ENCODE results near the gene PODXL. TPM values are rescaled to one million over a fixed set of nuclear protein-coding genes. Genes with fewer than 3 reads are reported as not detected.

The PODXL gene
- total RNA-seq, 1 experiment from 2014 or later, result 727 TPM

- Mint-ChIP-seq H3K36me3 (ENCODE audit: insufficient read depth in 1 of 3, low read depth in 3 of 3) (peaks cover 57 to 86% (median 85%) of the 10 kb centered on the region in 3 experiments; a peak in 6 of 7 replicates), H3K27ac (peak overlapping the region in 1 of 3 experiments; percentile 74; a peak in 1 of 7 replicates)
Measured at GRCh38 chr7:131536361-131536849, 20.0 kb downstream of the PODXL start.

More at GRCh38 chr7:131536361-131536849, 20.0 kb downstream of the PODXL start:
- no peak overlapping the region for H2BK12ac ChIP-seq (ENCODE audit: insufficient read length, low read depth, low read length)
- Mint-ChIP-seq H3K4me1 (peaks cover 64 to 88% of the 10 kb centered on the region in 2 experiments), H3K9me3 (no peaks in the 10 kb centered on the region), H3K27me3 (ENCODE audit: low read depth) (no peaks in the 10 kb centered on the region), H3K4me3 (no peak overlapping the region)
- no peak overlapping the region for H3K4ac ChIP-seq (ENCODE audit: low read depth, low read length)
- no peaks in the 10 kb centered on the region for H3K79me1 ChIP-seq (ENCODE audit: insufficient read depth, low read depth, low read length, poor library complexity, severe bottlenecking)
- H3K18ac ChIP-seq (ENCODE audit: insufficient read length, low read depth, low read length), result no peak overlapping the region
- peak; percentile 28 for DNase-seq
- no peak overlapping the region for H3K9ac ChIP-seq (ENCODE audit: extremely low read depth, insufficient read length, low read length)
- no peak overlapping the region for H3T11ph ChIP-seq (ENCODE audit: low read length)
- H3K27me3 ChIP-seq (ENCODE audit: insufficient read depth, low read length), result no peaks in the 10 kb centered on the region
- H3K4me2 ChIP-seq (ENCODE audit: insufficient read depth, insufficient read length, low read length), result no peak overlapping the region
- no peak overlapping the region for H4K5ac ChIP-seq (ENCODE audit: insufficient read length, low read depth, low read length)
- H3K14ac ChIP-seq (ENCODE audit: insufficient read depth, low read length), result no peak overlapping the region
- no peak overlapping the region for H2BK5ac ChIP-seq (ENCODE audit: insufficient read length, low read length)
- no peak for TF ChIP-seq CTCF (conservative IDR thresholded peaks at IDR 0.05)
- peaks cover 93% of the 10 kb centered on the region for H3K79me2 ChIP-seq (ENCODE audit: insufficient read depth, low read length)
- no peak overlapping the region for H4K91ac ChIP-seq (ENCODE audit: insufficient read length, low read depth, low read length)
- no peak overlapping the region for H3K56ac ChIP-seq (ENCODE audit: insufficient read length, low read depth, low read length)
- peaks cover 5% of the 10 kb centered on the region for H4K20me1 ChIP-seq (ENCODE audit: control insufficient read depth, insufficient read depth, insufficient read length)
- no peaks in the 10 kb centered on the region for H3K23me2 ChIP-seq (ENCODE audit: insufficient read length, low read depth, low read length, poor library complexity, severe bottlenecking)
- no peak overlapping the region for H3K27ac ChIP-seq (ENCODE audit: insufficient read length, low read depth, low read length)
- no peak overlapping the region for H4K8ac ChIP-seq (replicated peaks; ENCODE audit: insufficient read length, low read depth, low read length)
- H3K4me1 ChIP-seq (ENCODE audit: insufficient read depth, low read length), result peaks cover 17% of the 10 kb centered on the region; the same call in 1 of the 2 replicates
- WGBS (ENCODE audit: extremely low coverage, insufficient read length, low lambda C conversion rate), result no CpG with 5 or more reads among the region's 7 CpGs
- H2BK20ac ChIP-seq (ENCODE audit: low read depth, low read length, poor library complexity, severe bottlenecking), result no peak overlapping the region
- H2BK120ac ChIP-seq (ENCODE audit: low read depth, low read length, poor library complexity, severe bottlenecking), result no peak overlapping the region
- no peaks in the 10 kb centered on the region for H3K9me3 ChIP-seq (ENCODE audit: control insufficient read depth, low read depth, low read length)
- no peak overlapping the region for H2AFZ ChIP-seq (ENCODE audit: low read length)
- H2AK5ac ChIP-seq (ENCODE audit: insufficient read length, low read length), result no peak overlapping the region
- no peak overlapping the region for H2BK15ac ChIP-seq (ENCODE audit: low read depth, low read length)
- H3K23ac ChIP-seq (ENCODE audit: insufficient read length, low read depth, low read length), result no peak overlapping the region
